ENCODE measurements around the gene PINK1. TPM values are rescaled to one million over a fixed set of nuclear protein-coding genes. Genes with fewer than 3 reads are reported as not detected.

Gene PINK1
- total RNA-seq, 4 donors from 2014 or later = 149 to 173 (median 161) TPM

DNA sequence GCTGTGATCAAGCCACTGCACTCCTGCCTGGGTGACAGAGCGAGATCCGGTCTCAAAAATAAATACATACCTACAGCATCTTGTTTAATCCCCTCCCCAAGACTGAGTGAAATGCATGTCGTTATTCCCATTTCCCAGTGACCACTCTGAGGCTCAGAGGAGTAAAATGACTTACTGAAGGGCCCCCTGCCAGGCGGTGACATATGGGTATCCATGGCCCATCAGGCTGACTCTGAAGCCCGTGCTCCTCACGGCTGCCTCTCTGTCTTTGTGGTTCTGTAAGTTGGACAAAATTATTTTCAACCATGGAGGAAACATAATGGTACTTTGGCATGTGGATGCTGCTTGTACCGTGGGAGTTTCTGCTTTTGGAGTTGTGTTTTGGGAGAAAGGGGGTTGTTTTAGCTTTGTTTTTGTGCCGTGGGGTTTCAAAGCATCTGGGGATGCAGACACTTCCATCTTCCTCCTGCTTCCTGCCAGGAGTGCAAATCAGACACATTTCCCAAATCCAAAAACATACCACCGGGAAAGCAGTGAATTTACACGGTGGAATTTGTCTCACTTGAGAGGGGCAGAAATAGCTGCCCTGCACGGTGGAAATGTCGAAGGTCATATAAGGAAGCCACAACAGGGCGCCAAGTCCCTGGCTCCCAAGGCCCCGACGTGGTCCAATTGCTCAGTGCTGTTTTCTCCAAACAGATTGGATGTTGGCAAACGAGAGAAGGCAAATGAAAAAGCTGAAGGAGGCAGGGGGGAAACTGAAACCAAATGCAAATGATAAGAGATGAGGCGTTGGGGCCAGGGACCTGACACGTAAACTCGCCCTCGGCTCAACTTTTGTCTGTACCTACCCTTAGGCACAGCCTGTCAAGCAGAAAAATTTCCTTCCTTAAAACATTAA lies 17.1 kb upstream of the PINK1 start:
- TF ChIP-seq POLR2A (IDR thresholded peaks at IDR 0.05) (no peak), CTCF (IDR thresholded peaks at IDR 0.05) (no peak)
- intact Hi-C loops (cut with DNase I; ENCODE audit: low total_unique reads) = no loop called here
- no peak for DNase-seq (ENCODE audit: low spot score in 2 of 2)
- no peak overlapping the region for H3K4me3 ChIP-seq (ENCODE audit: low read depth, poor library complexity, severe bottlenecking)
- 45 to 49% methylated on average over 20 of the region's 20 CpGs for WGBS, 2 donors

DNA sequence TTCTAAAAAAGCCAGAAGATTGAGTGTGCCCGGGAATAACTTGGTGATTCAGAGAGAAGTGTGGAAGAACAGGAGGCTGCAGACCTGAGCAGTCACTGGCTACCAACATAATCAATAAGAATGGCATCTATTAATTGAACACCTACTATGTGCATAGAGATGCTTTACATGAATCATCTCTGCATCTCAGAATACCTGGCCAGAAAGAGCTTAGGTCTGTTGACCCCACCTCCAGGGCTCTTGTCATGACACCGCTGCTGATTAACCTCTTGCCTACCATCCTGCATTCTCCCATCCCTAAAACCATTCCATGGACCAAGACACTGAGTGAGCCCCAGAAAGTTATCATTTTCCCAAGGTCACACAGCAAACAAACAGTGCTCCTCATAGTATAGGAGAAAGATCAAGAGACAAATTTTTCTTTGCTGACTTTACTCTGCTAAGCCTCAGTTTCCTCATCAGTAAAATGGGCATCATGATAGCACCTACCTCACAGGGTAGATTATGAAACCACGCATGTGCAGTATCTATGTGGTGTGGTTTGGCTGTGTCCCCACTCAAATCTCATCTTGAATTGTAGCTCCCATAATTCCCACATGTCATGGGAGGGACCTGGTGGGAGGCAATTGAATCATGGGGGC lies 16.3 kb upstream of the PINK1 start:
- no peak overlapping the region for H3K4me3 ChIP-seq (ENCODE audit: low read depth, poor library complexity, severe bottlenecking)
- intact Hi-C loops (cut with DNase I; ENCODE audit: low total_unique reads) = no loop called here

DNA sequence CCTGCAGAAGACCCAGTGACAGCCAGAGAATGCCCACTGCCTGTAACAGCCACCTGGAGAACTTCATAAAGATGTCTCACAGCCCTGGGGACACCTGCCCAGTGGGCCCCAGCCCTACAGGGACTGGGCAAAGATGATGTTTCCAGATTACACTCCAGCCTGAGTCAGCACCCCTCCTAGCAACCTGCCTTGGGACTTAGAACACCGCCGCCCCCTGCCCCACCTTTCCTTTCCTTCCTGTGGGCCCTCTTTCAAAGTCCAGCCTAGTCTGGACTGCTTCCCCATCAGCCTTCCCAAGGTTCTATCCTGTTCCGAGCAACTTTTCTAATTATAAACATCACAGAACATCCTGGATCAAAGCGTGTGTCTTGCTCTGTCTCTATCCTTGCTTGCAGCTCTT lies 14.7 kb upstream of the PINK1 start:
- TF ChIP-seq POLR2A (IDR thresholded peaks at IDR 0.05) = no peak
- no peak for TF ChIP-seq CTCF (IDR thresholded peaks at IDR 0.05)
- H3K4me3 ChIP-seq (ENCODE audit: low read depth, poor library complexity, severe bottlenecking) = no peak overlapping the region
- WGBS, 2 donors = 58 to 72% methylated on average over 4 of the region's 4 CpGs
- intact Hi-C loops (cut with DNase I; ENCODE audit: low total_unique reads) = no loop called here
- DNase-seq (ENCODE audit: low spot score in 2 of 2) = no peak

More for the DNA sequence above, 16.3 kb upstream of the PINK1 start:
- 67 to 73% methylated on average over 3 of the region's 3 CpGs for whole genome bisulfite sequencing, 2 donors
- DNase-seq (ENCODE audit: low spot score in 2 of 2) = no peak
- TF ChIP-seq POLR2A (IDR thresholded peaks at IDR 0.05) (no peak), CTCF (IDR thresholded peaks at IDR 0.05) (no peak)

DNA sequence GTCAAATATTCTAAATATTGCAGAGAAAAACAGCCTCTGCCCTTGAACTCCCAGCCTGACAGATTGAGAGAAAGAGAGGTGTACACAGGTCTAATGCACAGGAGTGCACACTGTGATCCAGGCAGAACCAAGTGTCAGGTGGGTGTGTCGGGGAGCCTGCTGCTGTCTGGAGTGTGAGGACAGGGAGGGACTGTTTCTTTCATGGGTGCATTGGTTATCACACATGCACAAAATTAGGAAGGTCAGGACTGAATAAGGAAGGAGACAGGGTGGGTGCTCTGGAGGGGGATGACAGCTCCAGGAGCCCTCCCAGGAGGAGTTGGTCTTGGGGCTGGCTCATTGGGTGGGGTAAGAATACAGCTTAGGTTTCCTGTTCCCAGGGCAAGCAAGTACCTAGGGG lies 13.3 kb upstream of the PINK1 start:
- no peak overlapping the region for H3K4me3 ChIP-seq (ENCODE audit: low read depth, poor library complexity, severe bottlenecking)
- DNase-seq (ENCODE audit: low spot score in 2 of 2) = no peak
- 92% methylated on average over 1 of the region's 1 CpG for WGBS, 2 donors
- intact Hi-C loops (cut with DNase I; ENCODE audit: low total_unique reads) = no loop called here
- no peak for TF ChIP-seq CTCF (IDR thresholded peaks at IDR 0.05)

DNA sequence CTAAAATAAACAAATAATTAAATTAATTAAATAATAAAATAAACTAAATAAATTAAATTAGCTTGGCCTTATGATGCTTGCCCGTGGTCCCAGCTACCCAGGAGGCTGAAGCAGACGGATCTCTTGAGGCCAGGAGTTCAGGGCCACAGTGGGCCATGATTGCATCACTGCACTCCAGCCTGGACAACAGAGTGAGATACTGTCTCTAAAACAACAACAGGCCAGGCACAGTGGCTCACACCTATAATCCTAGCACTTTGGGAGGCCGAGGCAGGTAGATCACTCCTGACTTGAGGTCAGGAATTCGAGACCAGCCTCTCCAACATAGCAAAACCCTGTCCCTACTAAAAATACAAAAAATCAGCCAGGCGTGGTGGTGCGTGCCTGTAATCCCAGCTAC lies 12.2 kb upstream of the PINK1 start:
- intact Hi-C loops (cut with DNase I; ENCODE audit: low total_unique reads) = no loop called here
- no peak overlapping the region for H3K4me3 ChIP-seq (ENCODE audit: low read depth, poor library complexity, severe bottlenecking)
- WGBS, 2 donors = 89 to 94% methylated on average over 6 of the region's 6 CpGs
- no peak for DNase-seq (ENCODE audit: low spot score in 2 of 2)
- TF ChIP-seq POLR2A (IDR thresholded peaks at IDR 0.05) = no peak
- TF ChIP-seq CTCF (IDR thresholded peaks at IDR 0.05) = no peak

All from lower leg skin (tissue), 4 donors.